IMR-90 (cell line): Measurements from ENCODE around the gene FGF12. TPM values are rescaled to one million over a fixed set of nuclear protein-coding genes. Genes with fewer than 3 reads are reported as not detected.

Source experiments
- ATAC-seq: fragments of 200-7000 bp; cut with Tn5 transposase; 2 replicates; pipeline ENCODE4 v1.9.1; 2020; ENCODE audit warnings: low read depth, mild to moderate bottlenecking, moderate library complexity
- BruUV-seq: library from RNA; stranded (reverse); fragments of 400-500 nt; replicated peaks from 2 replicates; lab custom pipeline; 2021; lab: Mats Ljungman, UMichigan
- CTCF ChIA-PET: fragments of 300-600 bp; formaldehyde crosslinking; extraction: SDS; loops from one replicate; lab custom pipeline; 2021; ENCODE audit warnings: antibody characterized with exemption; lab: Yijun Ruan, JAX
- POLR2A ChIA-PET: fragments of 300-600 bp; sonication (Branson Sonifier 250); formaldehyde crosslinking; loops from one replicate; lab custom pipeline; 2022; ENCODE audit warnings: antibody characterized with exemption; ENCODE audit not compliant: unreplicated experiment; lab: Charles Lee
- DNase-seq: peaks from one replicate; pipeline ENCODE4 v3.0.0; 2013
- H2AFZ ChIP-seq: replicated peaks from 2 replicates; pipeline ENCODE3; 2013; ENCODE audit warnings: low read length, mild to moderate bottlenecking; ENCODE audit not compliant: poor library complexity
- H2AK5ac ChIP-seq: 2 replicates; pipeline ENCODE4 v1.6.1; 2013; ENCODE audit warnings: low read depth, low read length, inconsistent platforms
- H2AK9ac ChIP-seq: replicated peaks from 2 replicates; pipeline ENCODE3; 2013; ENCODE audit warnings: mild to moderate bottlenecking, low read depth, low read length, moderate library complexity; ENCODE audit not compliant: poor library complexity
- H2BK120ac ChIP-seq: 2 replicates; pipeline ENCODE4 v1.6.1; 2013; ENCODE audit warnings: low read depth, low read length, inconsistent platforms
- H2BK15ac ChIP-seq: 3 replicates; pipeline ENCODE4 v1.6.1; 2013; ENCODE audit warnings: low read depth, low read length, inconsistent platforms
- H2BK20ac ChIP-seq: 2 replicates; pipeline ENCODE4 v1.6.1; 2013; ENCODE audit warnings: low read depth, mild to moderate bottlenecking, inconsistent platforms, low read length, moderate library complexity
- H2BK5ac ChIP-seq: 2 replicates; pipeline ENCODE4 v1.6.1; 2013; ENCODE audit warnings: mild to moderate bottlenecking, low read depth, low read length, inconsistent platforms; ENCODE audit not compliant: poor library complexity, severe bottlenecking
- H3K14ac ChIP-seq: replicated peaks from 2 replicates; pipeline ENCODE4 v1.6.1; 2013; ENCODE audit warnings: low read depth, low read length, inconsistent platforms
- H3K18ac ChIP-seq: 2 replicates; pipeline ENCODE4 v1.6.1; 2013; ENCODE audit warnings: low read depth, low read length, control low read depth
- H3K23ac ChIP-seq: 2 replicates; pipeline ENCODE4 v1.6.1; 2013; ENCODE audit warnings: low read depth, low read length, inconsistent platforms
- H3K27ac ChIP-seq: 2 replicates; pipeline ENCODE4 v1.5.1; 2013; ENCODE audit warnings: mild to moderate bottlenecking, control low read depth, low read length; ENCODE audit not compliant: insufficient read depth
- H3K27me3 ChIP-seq: 2 replicates; pipeline ENCODE4 v1.6.1; 2013; ENCODE audit warnings: low read length; ENCODE audit not compliant: control insufficient read depth, insufficient read depth
- H3K36me3 ChIP-seq: 2 replicates; pipeline ENCODE4 v1.6.1; 2013; ENCODE audit warnings: low read length, mixed read lengths; ENCODE audit not compliant: control insufficient read depth, insufficient read depth
- H3K4ac ChIP-seq: 2 replicates; pipeline ENCODE4 v1.6.1; 2013; ENCODE audit warnings: low read depth, low read length, inconsistent platforms
- H3K4me1 ChIP-seq: 2 replicates; pipeline ENCODE4 v1.6.1; 2013; ENCODE audit warnings: low read length, mixed read lengths; ENCODE audit not compliant: control insufficient read depth, insufficient read depth
- H3K4me2 ChIP-seq: 2 replicates; pipeline ENCODE4 v1.6.1; 2013; ENCODE audit warnings: low read depth, mild to moderate bottlenecking, control low read depth, low read length, moderate library complexity
- H3K4me3 ChIP-seq: 2 replicates; pipeline ENCODE4 v1.5.1; 2013; ENCODE audit warnings: low read depth, mild to moderate bottlenecking, control low read depth, low read length, moderate library complexity; ENCODE audit not compliant: insufficient read depth
- H3K56ac ChIP-seq: 2 replicates; pipeline ENCODE4 v1.6.1; 2013; ENCODE audit warnings: low read length, inconsistent platforms; ENCODE audit not compliant: insufficient read depth; ENCODE audit errors: extremely low read depth
- H3K79me1 ChIP-seq, 2 experiments: 2 replicates each; pipeline ENCODE4 v1.6.1; 2013; ENCODE audit warnings: low read length in 2 of 2, inconsistent platforms in 1 of 2, low read depth in 1 of 2
- H3K9ac ChIP-seq: 2 replicates; pipeline ENCODE4 v1.6.1; 2013; ENCODE audit warnings: low read depth, low read length, control low read depth
- H3K9me1 ChIP-seq: 2 replicates; pipeline ENCODE4 v1.6.1; 2013; ENCODE audit warnings: low read length, inconsistent platforms; ENCODE audit not compliant: insufficient read depth
- H3K9me3 ChIP-seq: 2 replicates; pipeline ENCODE4 v1.6.1; 2013; ENCODE audit warnings: low read length; ENCODE audit not compliant: control insufficient read depth, insufficient read depth
- H4K20me1 ChIP-seq: 2 replicates; pipeline ENCODE4 v1.6.1; 2013; ENCODE audit warnings: low read length, inconsistent platforms; ENCODE audit not compliant: insufficient read depth
- H4K5ac ChIP-seq: 2 replicates; pipeline ENCODE4 v1.6.1; 2013; ENCODE audit warnings: mild to moderate bottlenecking, low read depth, low read length, control low read depth
- H4K8ac ChIP-seq, 2 experiments: 2 replicates each; pipeline ENCODE4 v1.6.1; 2013; ENCODE audit warnings: low read depth in 2 of 2, low read length in 2 of 2, control low read depth in 1 of 2, inconsistent platforms in 1 of 2
- H4K91ac ChIP-seq: 2 replicates; pipeline ENCODE4 v1.6.1; 2013; ENCODE audit warnings: low read depth, low read length, inconsistent platforms; ENCODE audit not compliant: insufficient read depth
- CHD1 ChIP-seq: IDR thresholded peaks from 2 replicates; pipeline ENCODE4 v1.6.1; 2012; ENCODE audit warnings: low read depth, low read length, improper control_type of control experiment
- FOS ChIP-seq: fragments of 150-350 bp; IDR thresholded peaks from 2 replicates; pipeline ENCODE4 v1.6.1; 2016; ENCODE audit warnings: low read depth, low read length
- MAFK ChIP-seq: IDR thresholded peaks from 2 replicates; pipeline ENCODE4 v1.6.1; 2012; ENCODE audit warnings: low read depth, low read length, improper control_type of control experiment
- MAZ ChIP-seq: IDR thresholded peaks from 2 replicates; pipeline ENCODE4 v1.6.1; 2012; ENCODE audit warnings: low read depth, mild to moderate bottlenecking, low read length, improper control_type of control experiment, moderate library complexity, borderline replicate concordance
- MXI1 ChIP-seq: IDR thresholded peaks from 2 replicates; pipeline ENCODE4 v1.6.1; 2012; ENCODE audit warnings: low read depth, mild to moderate bottlenecking, low read length, moderate library complexity, borderline replicate concordance
- NFE2L2 ChIP-seq: fragments of 150-350 bp; IDR thresholded peaks from 2 replicates; pipeline ENCODE4 v1.6.1; 2016; ENCODE audit warnings: low read depth, mild to moderate bottlenecking, low read length
- POLR2A ChIP-seq: IDR thresholded peaks from 2 replicates; pipeline ENCODE4 v1.6.1; 2012; ENCODE audit warnings: mild to moderate bottlenecking, low read depth, low read length
- RAD21 ChIP-seq: IDR thresholded peaks from 2 replicates; pipeline ENCODE4 v1.6.1; 2012; ENCODE audit warnings: low read length, improper control_type of control experiment
- RCOR1 ChIP-seq: IDR thresholded peaks from 2 replicates; pipeline ENCODE4 v1.6.1; 2012; ENCODE audit warnings: mild to moderate bottlenecking, low read length, improper control_type of control experiment; ENCODE audit not compliant: insufficient replicate concordance
- RFX5 ChIP-seq: IDR thresholded peaks from 2 replicates; pipeline ENCODE4 v1.8.0; 2012; ENCODE audit warnings: low read depth, mild to moderate bottlenecking, low read length, moderate library complexity
- SMC3 ChIP-seq: fragments of 150-350 bp; IDR thresholded peaks from 2 replicates; pipeline ENCODE4 v1.6.1; 2016; ENCODE audit warnings: low read depth, mild to moderate bottlenecking, antibody characterized with exemption, low read length, moderate library complexity
- WGBS, 2 experiments: methylation state at CpG; one replicate each; pipeline versions ENCODE4 v1.1.5 to v1.1.7; 2013; ENCODE audit warnings: missing lambda C conversion rate in 2 of 2; ENCODE audit not compliant: insufficient read length in 1 of 2; ENCODE audit errors: extremely low coverage in 2 of 2; 5-methylcytosine and 5-hydroxymethylcytosine counted together
- dilution Hi-C: fragments of 300-500 bp; cut with HindIII; formaldehyde crosslinking; loops from one replicate; pipeline ENCODE4 v1.14.3; 2018; ENCODE audit warnings: low sequenced_read_pairs; ENCODE audit not compliant: unreplicated experiment
- in situ Hi-C: fragments of 300-500 bp; cut with MboI; formaldehyde crosslinking; loops from 3 replicates; pipeline ENCODE4 v1.14.3; 2019; ENCODE audit warnings: low sequenced_read_pairs, inconsistent platforms, mixed read lengths
- intact Hi-C: fragments of 100-400 bp; cut with micrococcal nuclease; formaldehyde crosslinking; loops from 2 replicates; pipeline ENCODE4 v1.10.0; 2022
- polyA plus RNA-seq, 3 experiments: library from polyadenylated mRNA; depleted of rRNA; stranded (reverse); fragments of >200 nt; gene quantifications; 2 replicates each; pipeline ENCODE4 v1.2.3, GENCODE V29; 2012; ENCODE audit warnings: low replicate concordance in 1 of 3
- total RNA-seq: library from RNA; depleted of rRNA; stranded (reverse); fragments of >200 nt; gene quantifications from 2 replicates; pipeline ENCODE4 v1.2.3, GENCODE V29; 2012
- TF ChIP-seq, protein P1 (sequence below): fragments of 150-350 bp; IDR thresholded peaks from 2 replicates; pipeline ENCODE4 v1.6.1; 2016; ENCODE audit warnings: low read depth, mild to moderate bottlenecking, low read length, moderate library complexity, borderline replicate concordance
- TF ChIP-seq, protein P2 (sequence below): fragments of 150-350 bp; IDR thresholded peaks from 2 replicates; pipeline ENCODE4 v1.6.1; 2017; ENCODE audit warnings: mild to moderate bottlenecking, antibody characterized with exemption, low read length, low read depth
- TF ChIP-seq, protein P3 (sequence below): conservative IDR thresholded peaks from 2 replicates; pipeline ENCODE4 v1.5.1; 2012; ENCODE audit warnings: mild to moderate bottlenecking, low read depth, low read length, improper control_type of control experiment

Gene FGF12
- total and polyA plus RNA-seq, 2 of the 4 experiments (the other 2 are of a cell fraction): not detected

DNA sequence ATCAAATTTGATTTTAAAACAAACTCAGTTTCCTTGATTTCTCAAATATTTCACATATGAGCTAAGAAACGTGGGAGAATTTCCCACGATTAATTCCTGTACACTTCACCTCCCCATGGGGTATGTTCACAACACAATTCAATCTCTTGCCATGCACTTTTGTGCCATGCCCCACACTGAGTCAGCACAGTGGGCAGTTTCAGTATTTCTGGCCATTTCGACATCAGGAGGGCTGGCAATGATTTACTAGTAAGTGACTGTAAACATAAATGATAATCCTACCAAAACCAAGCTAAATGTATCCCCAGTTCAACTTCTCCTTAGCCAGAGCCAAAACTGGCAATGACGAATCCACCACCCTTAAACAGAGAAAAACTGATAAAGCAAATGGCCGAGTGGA is 293.6 kb downstream of the FGF12 start:
- intact Hi-C loops (no loop called here), dilution Hi-C loops (no loop called here), in situ Hi-C loops (loop anchor here (25.0 kb wide), 1 partner anchor 1621 kb away; no protein-coding TSS in a partner anchor)
- Histone ChIP-seq H2BK15ac (no peak overlapping the region), H3K9me3 (no peaks in the 10 kb centered on the region), H3K4me1 (no peaks in the 10 kb centered on the region), H3K4ac (no peak overlapping the region), H4K20me1 (no peaks in the 10 kb centered on the region), H2BK5ac (no peak overlapping the region), H3K9ac (no peak overlapping the region), H2AK5ac (no peak overlapping the region), H3K4me3 (no peak overlapping the region), H3K36me3 (no peaks in the 10 kb centered on the region), H2AFZ (no peak overlapping the region), H4K91ac (no peak overlapping the region), H3K27ac (no peak overlapping the region), H3K23ac (no peak overlapping the region), H3K27me3 (no peaks in the 10 kb centered on the region), H4K5ac (no peak overlapping the region), H3K9me1 (no peaks in the 10 kb centered on the region), H3K4me2 (no peak overlapping the region), H3K18ac (no peak overlapping the region), H2BK20ac (no peak overlapping the region), H3K14ac (no peak overlapping the region), H2AK9ac (no peak overlapping the region), H3K56ac (no peak overlapping the region), H2BK120ac (no peak overlapping the region), H4K8ac (no peak overlapping the region), H3K79me1 (no peaks in the 10 kb centered on the region)
- ATAC-seq (no peak), DNase-seq (no peak)
- TF ChIP-seq NFE2L2 (no peak), MXI1 (no peak), RAD21 (no peak), RFX5 (no peak), FOS (no peak), MAFK (no peak), POLR2A (no peak), RCOR1 (no peak), SMC3 (no peak), MAZ (no peak), CHD1 (no peak)
- TF ChIP-seq, protein P1, sequence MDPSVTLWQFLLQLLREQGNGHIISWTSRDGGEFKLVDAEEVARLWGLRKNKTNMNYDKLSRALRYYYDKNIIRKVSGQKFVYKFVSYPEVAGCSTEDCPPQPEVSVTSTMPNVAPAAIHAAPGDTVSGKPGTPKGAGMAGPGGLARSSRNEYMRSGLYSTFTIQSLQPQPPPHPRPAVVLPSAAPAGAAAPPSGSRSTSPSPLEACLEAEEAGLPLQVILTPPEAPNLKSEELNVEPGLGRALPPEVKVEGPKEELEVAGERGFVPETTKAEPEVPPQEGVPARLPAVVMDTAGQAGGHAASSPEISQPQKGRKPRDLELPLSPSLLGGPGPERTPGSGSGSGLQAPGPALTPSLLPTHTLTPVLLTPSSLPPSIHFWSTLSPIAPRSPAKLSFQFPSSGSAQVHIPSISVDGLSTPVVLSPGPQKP: no peak
- TF ChIP-seq, protein P2, sequence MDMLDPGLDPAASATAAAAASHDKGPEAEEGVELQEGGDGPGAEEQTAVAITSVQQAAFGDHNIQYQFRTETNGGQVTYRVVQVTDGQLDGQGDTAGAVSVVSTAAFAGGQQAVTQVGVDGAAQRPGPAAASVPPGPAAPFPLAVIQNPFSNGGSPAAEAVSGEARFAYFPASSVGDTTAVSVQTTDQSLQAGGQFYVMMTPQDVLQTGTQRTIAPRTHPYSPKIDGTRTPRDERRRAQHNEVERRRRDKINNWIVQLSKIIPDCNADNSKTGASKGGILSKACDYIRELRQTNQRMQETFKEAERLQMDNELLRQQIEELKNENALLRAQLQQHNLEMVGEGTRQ: no peak
- TF ChIP-seq, protein P3, sequence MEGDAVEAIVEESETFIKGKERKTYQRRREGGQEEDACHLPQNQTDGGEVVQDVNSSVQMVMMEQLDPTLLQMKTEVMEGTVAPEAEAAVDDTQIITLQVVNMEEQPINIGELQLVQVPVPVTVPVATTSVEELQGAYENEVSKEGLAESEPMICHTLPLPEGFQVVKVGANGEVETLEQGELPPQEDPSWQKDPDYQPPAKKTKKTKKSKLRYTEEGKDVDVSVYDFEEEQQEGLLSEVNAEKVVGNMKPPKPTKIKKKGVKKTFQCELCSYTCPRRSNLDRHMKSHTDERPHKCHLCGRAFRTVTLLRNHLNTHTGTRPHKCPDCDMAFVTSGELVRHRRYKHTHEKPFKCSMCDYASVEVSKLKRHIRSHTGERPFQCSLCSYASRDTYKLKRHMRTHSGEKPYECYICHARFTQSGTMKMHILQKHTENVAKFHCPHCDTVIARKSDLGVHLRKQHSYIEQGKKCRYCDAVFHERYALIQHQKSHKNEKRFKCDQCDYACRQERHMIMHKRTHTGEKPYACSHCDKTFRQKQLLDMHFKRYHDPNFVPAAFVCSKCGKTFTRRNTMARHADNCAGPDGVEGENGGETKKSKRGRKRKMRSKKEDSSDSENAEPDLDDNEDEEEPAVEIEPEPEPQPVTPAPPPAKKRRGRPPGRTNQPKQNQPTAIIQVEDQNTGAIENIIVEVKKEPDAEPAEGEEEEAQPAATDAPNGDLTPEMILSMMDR: no peak
- ChIA-PET CTCF (no interaction called here), POLR2A (no interaction called here)
- 32% methylated on average over 2 of the region's 5 CpGs; no CpG with 5 or more reads in 1 of the 2 experiments for WGBS, 2 experiments
- no TSS peak for BruUV-seq
